Posterior vena cava (tissue), 2 donors: ENCODE measurements around the gene TENT4B. TPM values are rescaled to one million over a fixed set of nuclear protein-coding genes. Genes with fewer than 3 reads are reported as not detected.
"Not testable (repeated sequence)": the region's sequence is repeated elsewhere in the genome, so short reads cannot be mapped to it uniquely, and the experiment has no call there.

Experiments
- DNase-seq: peaks from one replicate; pipeline ENCODE4 v3.0.0-alpha.2; 2020; ENCODE audit warnings: low spot score
- intact Hi-C, 2 donors: fragments of 100-400 bp; cut with DNase I; formaldehyde crosslinking; loops; one replicate each; pipeline versions ENCODE4 v1.14.1 to v1.14.2; 2022 to 2023
- total RNA-seq, 2 donors: library from RNA; stranded (reverse); fragmentation: NEBNext Ultra II Directional; extraction: Animal tissue kit (Norgen Biotek cat#: 25700); gene quantifications; one replicate each; pipeline ENCODE4 v1.2.1, GENCODE V29; 2021
- donor health status: DM: yes; HTN: yes; CAD: no.
- donor health status: DM: yes; HTN: yes; CAD: no.

TENT4B gene
- total RNA-seq, 2 donors from 2014 or later: 13.4 to 15.0 TPM

DNA sequence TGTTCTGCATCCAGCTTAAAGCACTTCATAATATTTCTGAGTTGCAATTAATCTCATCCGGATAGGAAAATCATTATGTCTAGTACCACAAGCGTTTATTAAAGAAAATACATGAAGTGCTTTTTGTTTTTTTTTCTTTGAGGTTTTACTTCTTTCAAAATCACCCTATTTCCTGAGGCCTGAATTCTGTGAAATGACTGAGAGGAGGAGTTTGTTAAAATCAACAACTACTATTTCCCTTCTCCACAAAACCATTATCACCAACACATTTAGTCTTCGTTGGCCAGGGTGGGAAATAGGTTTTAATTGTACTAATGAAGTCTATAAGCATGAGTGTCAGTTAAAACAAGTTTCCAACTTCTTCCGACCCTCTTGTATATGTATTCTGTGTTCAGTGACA lies 62.6 kb downstream of the TENT4B start:
- no peak for DNase-seq
- intact Hi-C loops: loop anchor here (10.0 kb wide), 2 partner anchors 139 to 191 kb away; partner anchors contain the start of gene CNEP1R1 (in 2 of the 2)

DNA sequence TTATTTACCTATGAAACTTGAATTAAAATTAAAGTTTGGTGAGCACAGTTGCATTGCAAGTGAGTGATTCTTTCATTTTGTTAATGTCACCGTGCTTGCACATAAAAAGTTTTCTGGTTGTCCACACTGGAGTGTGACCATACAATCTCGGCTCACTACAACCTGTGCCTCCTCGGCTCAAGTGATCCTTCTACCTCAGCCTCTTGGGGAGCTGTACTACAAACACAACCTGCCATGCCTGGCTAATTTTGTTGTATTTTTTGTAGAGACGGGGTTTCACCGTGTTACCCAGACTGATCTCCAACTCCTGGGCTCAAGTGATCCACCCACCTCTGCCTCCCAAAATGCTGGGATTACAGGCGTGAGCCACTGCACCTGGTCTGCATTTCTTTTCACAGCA lies 63.1 kb downstream of the TENT4B start:
- intact Hi-C loops: loop anchor here (10.0 kb wide), 2 partner anchors 139 to 191 kb away; partner anchors contain the start of gene CNEP1R1 (in 2 of the 2)
- no peak for DNase-seq

DNA sequence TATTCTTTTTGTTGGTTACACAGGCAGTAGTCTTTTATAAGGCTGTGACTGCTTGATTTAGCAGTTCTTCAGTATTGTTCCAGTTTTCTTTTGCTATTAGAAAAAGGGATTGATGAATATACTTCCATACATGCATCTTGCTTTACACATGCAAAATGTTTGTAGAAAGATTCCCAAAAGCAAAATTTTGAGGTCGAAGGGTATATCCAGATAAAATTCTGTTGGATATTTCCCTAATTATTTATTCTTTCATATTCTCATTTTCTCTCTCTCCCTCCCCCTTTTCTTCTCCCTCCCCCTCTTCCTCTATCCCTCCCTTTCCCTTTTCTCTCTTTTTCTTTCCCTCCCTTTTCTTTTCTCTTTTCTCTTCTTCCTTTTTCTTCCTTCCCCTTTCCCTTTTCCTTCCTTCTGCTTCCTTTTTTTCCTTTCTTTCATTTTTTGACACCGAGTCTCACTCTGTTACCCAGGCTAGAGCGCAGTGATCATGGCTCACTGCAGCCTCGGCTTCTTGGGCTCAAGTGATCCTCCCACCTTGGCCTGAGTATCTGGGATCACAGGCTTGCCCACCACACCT lies 66.4 kb downstream of the TENT4B start:
- DNase-seq: no peak
- intact Hi-C loops: loop anchor here (10.0 kb wide), 2 partner anchors 135 to 195 kb away; partner anchors contain the start of gene CNEP1R1 (in 2 of the 2)

DNA sequence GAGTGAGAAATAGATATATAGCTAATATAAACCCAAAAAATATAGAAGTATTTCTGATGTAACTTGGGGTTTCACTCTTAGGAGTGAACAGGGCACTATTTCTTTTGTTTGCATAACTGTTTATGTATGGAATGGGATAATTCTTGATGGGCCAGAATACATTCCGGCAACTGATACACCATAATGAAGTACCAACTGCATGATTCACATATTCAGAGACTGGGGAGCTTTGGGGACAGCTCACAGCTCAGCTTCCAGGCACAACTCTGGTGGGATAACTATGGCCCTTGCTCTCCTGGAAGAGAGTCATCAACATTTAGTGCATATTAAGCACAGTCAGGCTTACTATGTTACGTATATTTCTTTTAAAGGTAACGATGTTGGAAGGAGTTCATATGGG lies 71.2 kb downstream of the TENT4B start:
- no peak for DNase-seq
- intact Hi-C loops: no loop called here

DNA sequence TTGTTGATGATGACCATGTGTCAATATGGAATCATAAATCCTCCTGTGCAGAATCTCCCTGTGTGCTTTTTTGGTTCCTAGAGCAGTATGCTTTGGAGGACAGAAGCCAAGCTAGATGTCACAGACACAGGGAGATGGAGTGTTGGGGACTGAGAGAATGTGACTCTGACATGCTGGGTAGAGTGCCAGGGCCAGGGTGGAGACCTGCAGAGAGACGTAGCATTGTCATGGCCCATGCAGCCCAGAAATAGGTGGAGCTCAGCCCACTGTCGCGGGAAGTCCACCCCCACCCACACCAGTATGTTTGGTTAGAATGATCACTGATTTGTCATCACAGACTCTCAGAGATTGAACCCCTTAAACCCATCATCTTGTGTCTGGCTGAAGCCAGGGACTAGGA lies 74.0 kb downstream of the TENT4B start:
- no peak for DNase-seq
- intact Hi-C loops: no loop called here

DNA sequence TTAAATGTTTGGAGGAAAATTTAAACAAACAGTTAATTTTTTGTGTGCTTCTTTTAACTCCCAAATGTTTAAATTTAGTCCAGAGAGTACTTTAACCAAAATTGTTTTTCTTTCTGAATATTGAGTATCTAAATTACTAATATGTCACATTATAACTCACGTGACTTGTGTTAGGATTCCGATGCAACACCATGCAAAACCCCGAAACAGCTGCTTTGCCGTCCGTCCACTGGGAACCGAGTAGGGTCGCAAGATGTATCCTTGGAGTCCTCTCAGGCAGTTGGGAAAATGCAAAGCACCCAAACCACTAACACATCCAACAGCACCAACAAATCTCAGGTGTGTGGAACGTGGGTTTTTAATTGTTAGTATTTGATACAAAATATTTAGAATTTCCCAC lies 74.6 kb downstream of the TENT4B start:
- intact Hi-C loops: no loop called here
- DNase-seq: no peak

DNA sequence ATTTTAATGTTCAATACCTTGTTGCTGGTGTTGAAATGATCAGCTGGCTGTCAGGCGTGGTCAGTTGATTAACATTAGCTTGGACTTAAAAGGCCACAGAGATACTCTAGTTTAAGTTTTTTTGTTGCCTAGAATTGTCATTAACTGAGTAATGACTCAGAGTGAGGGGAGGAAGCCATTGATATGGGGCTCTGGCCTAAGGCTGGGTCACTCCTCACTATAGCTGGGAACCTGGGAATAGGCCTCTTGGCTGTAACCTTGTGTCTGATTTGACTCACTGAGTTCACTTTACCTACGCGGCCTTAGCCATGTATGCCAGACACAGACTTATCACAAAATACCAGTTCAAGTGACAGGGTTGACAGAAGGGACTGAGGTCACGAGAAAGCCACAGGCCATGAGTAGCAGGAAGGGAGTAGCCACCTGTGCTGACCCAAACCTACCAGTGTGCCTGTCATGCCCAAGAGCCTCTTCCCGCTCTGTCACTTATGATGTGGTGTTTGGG lies 75.3 kb downstream of the TENT4B start:
- no peak for DNase-seq
- intact Hi-C loops: no loop called here

DNA sequence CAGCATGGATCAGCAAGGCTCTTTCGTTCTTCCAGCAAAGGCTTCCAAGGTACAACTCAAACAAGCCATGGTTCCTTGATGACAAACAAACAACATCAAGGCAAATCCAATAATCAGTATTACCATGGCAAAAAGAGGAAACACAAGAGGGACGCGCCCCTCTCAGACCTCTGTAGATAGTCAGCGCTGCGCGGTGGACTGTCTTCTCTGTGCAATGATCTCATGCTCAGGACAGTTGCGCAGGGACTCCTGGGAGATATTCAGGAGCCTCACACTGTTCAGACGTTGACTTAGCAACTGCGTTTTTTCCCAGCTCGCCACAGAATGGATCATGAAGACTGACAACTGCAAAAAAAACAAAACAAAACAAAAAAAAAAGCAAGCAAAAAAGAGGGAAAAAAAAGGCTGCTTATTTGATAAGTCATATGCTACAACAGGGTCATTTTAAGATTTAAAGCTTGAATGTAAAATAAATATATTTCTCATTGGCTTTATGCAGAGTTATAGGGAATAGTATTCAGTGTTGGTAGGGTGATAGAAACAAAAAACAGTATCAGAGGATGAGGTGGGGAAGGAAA lies 76.1 kb downstream of the TENT4B start:
- no peak for DNase-seq
- intact Hi-C loops: no loop called here

DNA sequence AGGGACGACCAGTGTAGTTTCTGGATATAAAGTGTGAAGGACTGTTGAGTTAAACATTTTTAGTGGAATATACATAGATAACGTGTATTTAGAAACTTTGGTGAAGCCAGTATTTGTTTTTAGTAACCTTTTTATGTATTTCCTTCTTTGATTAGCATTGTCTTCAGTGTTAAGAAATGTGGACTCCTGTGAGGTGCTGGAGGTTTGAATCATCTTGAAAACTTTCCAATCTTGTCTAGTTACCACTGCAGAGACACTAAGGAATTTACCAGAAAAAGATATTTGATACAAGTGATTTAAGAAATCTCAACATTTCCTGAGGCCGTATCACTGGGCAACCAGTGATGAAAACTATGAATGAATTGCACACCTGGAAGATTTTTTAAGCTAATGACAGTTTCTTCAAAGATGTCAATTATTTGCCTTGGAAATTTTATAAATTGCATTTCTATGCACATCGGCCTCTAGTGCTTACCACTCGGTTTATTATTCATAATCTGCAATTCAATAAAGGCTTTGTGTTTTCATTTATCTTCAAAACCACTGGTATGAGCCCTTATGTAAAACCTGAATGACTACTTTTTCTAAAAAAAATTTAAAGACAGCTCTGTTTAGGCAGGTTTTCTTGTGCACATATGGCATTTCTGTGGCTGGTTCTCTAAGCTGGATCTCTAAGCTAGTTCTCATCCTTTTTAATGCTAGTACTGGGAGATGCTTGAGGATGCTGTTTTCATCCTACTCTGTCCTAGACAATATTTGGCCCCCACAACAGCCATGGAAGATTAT lies 81.9 kb downstream of the TENT4B start:
- intact Hi-C loops: no loop called here
- DNase-seq: no peak

DNA sequence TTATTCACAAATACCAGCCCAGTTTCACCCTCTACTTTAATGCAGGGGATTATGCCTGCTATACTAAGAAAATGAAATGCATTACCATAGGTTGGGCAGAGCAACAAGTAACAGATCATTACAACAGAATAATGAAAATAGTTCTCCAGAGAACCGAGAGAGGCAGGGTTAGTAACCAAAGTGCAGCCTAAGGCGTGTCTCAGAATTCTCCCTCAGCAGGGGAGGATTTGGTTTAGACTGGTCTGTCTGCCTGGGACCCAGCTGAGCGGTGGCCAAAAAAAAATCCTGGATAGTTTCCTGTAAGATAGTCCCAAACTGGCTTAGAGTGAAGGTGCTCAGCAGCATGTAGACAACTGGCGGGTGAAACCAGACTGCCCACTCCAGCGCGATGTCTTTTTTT lies 82.5 kb downstream of the TENT4B start:
- intact Hi-C loops: no loop called here
- no peak for DNase-seq

DNA sequence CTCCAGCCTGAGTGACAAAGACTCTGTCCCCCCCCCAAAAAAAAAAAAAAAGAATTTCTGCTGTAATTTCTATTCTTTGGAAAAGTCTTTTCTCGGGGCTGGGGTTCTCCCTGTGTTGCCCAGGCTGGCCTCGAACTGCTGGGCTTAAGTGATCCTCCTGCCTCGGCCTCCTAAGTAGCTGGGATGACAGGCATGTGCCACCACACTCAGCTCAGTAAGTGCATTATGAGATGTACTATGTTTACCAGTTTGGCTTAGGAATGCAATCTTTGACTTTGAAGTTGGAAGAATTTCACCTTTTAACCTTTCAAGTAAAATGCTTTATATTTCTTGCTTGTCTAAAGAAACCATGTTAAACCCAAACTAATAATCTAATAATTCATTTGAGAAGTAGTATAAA lies 85.2 kb downstream of the TENT4B start:
- intact Hi-C loops: no loop called here
- DNase-seq: no peak

DNA sequence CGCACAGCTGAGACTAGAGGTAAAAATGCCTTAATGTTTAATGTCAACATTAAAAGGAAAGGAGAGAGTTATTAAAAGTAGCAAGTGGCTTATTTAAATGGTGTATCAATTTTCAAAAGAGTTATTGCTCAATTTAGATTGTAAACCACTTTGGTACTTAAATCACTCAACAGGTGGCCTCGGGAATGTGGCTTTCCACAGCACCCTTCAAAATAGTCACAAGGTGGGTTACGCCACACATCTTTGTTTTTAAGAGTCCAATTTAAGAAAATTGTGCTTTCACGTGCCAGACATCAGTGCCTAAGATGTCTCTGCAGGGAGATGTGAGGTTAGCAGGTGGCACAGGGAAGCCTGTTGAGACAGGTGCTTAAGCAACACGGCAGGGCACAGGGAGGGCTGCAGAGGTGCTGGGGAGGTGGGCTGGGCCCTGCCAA lies 85.8 kb downstream of the TENT4B start:
- intact Hi-C loops: no loop called here
- DNase-seq: no peak

DNA sequence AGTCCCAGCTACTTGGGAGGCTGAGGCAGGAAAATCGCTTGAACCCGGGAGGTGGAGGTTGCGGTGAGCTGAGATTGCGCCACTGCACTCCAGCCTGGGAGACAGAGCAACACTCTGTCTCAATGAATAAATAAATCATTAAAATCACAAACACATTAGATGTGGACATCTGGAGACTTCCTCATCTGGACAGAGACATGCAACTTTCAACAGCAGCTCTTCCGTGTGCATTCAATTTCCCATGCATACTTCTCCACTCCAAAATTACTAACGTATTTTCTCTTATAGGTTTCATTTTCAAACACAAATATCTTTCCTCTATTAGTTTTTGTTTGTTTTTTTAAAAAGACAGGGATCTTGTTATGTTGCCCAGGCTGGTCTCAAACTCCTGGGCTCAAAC lies 89.9 kb downstream of the TENT4B start:
- intact Hi-C loops: loop anchor here (10.0 kb wide), 2 partner anchors 82 to 112 kb away; no protein-coding TSS in a partner anchor
- DNase-seq: not testable (repeated sequence)

DNA sequence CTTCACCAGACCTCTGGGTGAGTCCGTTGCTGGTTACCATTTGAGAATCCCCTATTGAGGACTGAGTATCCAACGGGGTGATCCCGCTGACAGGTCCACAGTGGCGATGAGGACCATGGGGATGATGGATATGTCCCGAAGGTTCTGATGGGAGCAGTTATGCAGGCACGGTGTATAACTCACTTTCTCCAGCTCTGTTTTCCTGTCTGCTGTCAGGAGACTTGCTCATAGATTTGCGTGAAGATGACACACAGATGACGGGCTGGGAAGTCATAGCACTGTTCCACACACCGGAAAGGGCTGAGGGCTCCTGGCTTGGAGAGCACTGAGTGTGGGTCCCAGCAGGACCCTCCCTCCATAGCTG lies 91.0 kb downstream of the TENT4B start:
- intact Hi-C loops: loop anchor here (10.0 kb wide), 2 partner anchors 81 to 111 kb away; no protein-coding TSS in a partner anchor

DNA sequence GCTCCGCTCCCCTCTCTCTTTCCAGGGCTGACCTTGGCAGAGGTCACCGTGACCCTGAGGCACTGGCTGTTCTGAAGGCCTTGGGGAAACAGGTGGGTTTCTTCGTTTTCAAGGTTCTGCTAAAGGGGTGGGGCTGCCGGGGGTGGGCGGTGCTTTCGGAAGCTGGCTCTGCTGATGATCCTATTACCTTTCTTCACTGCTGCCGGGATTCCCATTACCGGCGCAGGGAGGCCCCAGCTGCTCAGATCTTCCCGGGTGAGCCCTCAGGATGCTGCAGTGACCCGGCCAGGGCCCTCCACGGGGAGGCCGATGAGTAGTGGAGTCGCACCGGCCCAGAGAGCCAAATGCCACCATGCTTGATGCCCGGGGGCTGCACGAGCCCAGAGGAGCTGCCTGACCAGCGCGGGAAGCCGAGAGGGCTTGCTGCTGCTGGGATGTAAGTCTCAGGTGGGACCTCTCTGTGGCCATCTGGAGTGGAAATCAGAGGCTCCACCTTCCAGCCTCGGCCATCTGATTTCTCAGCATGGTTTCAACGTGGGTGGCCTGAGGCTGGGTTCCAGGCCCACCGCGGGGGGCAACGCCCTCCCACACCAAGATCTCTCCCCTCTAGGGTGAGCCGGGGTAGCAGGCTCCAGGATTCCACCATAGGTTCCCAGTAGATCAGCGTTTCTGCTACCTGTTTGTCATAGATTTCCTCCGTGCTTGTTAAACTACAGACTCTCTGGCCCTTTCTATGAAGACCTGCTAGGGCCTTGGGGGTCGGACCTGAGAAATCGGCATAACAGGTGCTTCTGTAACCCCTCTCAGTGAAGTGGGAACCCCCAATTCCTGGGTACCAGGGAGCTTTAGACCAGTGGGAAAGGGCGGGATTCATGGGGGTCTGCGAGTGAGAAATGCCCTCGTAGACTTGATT lies 91.7 kb downstream of the TENT4B start:
- intact Hi-C loops: loop anchor here (10.0 kb wide), 2 partner anchors 80 to 110 kb away; no protein-coding TSS in a partner anchor
- DNase-seq: no peak

More for the DNA sequence above, 91.0 kb downstream of the TENT4B start:
- DNase-seq: no peak

DNA sequence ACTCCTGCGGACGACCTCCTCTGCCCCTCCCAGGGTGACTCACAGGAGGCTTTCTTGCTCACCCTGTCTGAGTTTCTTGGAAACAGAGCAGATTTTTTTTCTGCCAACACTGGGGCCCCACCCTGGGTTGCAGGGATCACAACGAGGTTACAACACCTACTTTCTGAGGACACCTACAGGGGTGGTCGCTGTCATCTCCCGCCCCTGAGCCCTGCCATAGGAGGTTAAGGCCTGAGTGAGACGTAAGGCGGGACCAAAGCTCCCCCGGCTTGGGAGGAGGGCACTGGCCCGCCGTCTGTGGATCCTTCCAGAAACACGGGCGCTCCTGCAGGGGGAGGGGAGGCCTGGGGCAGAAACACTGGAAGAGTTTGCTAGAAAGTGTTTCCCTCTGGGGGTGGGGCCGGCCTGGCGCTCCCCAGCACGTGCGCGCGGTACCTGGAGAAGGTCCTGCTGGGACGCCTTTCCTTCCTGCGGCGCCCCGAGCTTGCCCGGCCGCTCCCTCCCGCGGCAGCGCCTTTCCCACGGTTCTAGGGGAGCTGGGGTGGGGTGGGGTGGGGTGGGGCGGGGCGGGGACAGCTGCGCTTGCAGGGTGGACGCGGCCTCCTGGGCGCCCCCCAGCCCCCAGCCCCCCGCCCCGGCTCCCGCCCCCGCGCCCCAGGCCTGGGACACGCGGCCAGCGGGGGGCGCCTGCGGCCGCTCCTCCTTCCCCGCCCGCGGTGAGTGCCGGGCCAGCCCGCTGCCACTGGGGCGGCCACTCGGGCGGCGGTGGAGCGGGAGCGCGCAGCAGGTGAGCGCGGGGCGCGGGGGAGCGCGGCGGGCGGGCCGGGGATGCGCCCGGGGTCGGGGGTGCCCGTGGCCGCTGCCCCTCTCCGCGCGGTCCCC lies 92.6 kb downstream of the TENT4B start:
- intact Hi-C loops: loop anchor here (10.0 kb wide), 2 partner anchors 79 to 109 kb away; no protein-coding TSS in a partner anchor
- peak; percentile 88 for DNase-seq

DNA sequence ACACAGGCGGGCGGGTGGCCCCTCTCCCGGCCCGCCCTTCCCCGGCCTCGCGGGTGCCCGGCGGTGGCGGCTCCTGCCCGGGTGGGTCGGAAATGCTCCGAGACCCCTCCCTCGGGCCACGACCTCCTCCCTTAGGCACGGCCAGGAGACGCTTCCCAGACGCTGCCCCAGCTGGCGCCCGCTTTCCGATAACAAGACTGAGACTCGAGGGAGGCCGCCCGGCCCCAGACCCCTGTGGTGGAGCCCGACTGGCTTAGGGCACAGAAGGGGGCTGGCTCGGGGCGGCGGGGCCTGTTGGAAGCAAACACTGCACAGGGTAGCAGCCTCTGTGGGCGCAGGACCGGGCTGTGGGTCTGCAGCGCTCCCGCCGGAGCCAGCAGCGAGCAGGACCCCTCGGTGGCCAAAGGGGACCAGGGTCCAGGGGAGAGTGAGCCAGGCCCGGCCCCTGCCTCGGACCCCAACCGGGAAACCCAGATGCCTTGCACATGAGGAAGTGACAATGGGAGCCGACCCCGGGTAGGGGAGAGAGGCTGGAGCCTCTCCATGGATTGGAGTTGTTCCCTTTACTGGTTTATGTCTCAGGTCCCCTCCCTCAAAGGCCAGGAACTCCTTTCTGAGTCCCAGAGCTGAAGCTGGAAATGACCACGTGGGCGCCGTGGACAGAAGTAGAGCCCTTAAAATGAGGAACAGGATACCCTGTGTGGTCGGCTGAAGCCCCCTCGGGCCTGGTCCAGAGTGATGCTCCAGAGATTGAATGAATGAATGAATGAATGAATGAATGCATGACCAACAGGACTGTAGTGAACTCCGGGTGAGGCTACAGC lies 93.4 kb downstream of the TENT4B start:
- DNase-seq: no peak
- intact Hi-C loops: loop anchor here (10.0 kb wide), 2 partner anchors 78 to 108 kb away; no protein-coding TSS in a partner anchor
